ENCODE measurements around the gene CTNNA3.

DNA sequence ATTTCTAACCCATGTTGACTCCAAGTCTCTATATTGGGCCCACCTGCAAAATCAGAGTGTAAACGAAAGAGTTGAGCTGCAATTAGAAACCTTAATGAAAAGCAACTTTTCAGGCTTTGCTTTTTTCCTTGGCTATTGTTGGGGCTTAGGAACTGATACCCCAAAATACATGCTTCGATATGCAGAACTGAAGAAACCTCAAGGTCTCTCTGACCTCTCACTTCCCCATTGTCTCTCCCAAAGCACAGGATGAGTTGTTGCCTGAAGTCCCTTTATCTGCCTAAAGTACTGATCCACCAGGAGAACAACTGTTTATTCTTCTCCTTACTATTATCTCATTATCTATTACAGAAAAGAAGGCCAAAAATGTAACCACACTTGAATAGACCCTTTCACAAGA is 1436.2 kb downstream of the CTNNA3 start:
- TF ChIP-seq EZH2 (IDR thresholded peaks at IDR 0.05) (no peak), POLR2A (IDR thresholded peaks at IDR 0.05; ENCODE audit: borderline replicate concordance, extremely low read depth, insufficient read depth, insufficient read length) (no peak), EGR1 (IDR thresholded peaks at IDR 0.05; ENCODE audit: low read depth) (no peak), TCF7L2 (IDR thresholded peaks at IDR 0.05; ENCODE audit: borderline replicate concordance, extremely low read depth, insufficient read depth, insufficient read length) (no peak), POLR2AphosphoS5 (IDR thresholded peaks at IDR 0.05; ENCODE audit: low read depth, low read length) (no peak)
- TF ChIP-seq, protein P1, sequence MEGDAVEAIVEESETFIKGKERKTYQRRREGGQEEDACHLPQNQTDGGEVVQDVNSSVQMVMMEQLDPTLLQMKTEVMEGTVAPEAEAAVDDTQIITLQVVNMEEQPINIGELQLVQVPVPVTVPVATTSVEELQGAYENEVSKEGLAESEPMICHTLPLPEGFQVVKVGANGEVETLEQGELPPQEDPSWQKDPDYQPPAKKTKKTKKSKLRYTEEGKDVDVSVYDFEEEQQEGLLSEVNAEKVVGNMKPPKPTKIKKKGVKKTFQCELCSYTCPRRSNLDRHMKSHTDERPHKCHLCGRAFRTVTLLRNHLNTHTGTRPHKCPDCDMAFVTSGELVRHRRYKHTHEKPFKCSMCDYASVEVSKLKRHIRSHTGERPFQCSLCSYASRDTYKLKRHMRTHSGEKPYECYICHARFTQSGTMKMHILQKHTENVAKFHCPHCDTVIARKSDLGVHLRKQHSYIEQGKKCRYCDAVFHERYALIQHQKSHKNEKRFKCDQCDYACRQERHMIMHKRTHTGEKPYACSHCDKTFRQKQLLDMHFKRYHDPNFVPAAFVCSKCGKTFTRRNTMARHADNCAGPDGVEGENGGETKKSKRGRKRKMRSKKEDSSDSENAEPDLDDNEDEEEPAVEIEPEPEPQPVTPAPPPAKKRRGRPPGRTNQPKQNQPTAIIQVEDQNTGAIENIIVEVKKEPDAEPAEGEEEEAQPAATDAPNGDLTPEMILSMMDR (IDR thresholded peaks at IDR 0.05 in 2 of 3, conservative IDR thresholded peaks at IDR 0.05 in 1 of 3; ENCODE audit: borderline replicate concordance in 1 of 3, insufficient read depth in 1 of 3, low read depth in 2 of 3, low read length in 2 of 3): no peak
- TF ChIP-seq, protein P2, sequence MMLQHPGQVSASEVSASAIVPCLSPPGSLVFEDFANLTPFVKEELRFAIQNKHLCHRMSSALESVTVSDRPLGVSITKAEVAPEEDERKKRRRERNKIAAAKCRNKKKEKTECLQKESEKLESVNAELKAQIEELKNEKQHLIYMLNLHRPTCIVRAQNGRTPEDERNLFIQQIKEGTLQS (IDR thresholded peaks at IDR 0.05): no peak
- TF ChIP-seq, protein P3, sequence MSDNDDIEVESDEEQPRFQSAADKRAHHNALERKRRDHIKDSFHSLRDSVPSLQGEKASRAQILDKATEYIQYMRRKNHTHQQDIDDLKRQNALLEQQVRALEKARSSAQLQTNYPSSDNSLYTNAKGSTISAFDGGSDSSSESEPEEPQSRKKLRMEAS (IDR thresholded peaks at IDR 0.05): no peak
